Measurements from ENCODE around the gene BRD7.

Gene BRD7

DNA sequence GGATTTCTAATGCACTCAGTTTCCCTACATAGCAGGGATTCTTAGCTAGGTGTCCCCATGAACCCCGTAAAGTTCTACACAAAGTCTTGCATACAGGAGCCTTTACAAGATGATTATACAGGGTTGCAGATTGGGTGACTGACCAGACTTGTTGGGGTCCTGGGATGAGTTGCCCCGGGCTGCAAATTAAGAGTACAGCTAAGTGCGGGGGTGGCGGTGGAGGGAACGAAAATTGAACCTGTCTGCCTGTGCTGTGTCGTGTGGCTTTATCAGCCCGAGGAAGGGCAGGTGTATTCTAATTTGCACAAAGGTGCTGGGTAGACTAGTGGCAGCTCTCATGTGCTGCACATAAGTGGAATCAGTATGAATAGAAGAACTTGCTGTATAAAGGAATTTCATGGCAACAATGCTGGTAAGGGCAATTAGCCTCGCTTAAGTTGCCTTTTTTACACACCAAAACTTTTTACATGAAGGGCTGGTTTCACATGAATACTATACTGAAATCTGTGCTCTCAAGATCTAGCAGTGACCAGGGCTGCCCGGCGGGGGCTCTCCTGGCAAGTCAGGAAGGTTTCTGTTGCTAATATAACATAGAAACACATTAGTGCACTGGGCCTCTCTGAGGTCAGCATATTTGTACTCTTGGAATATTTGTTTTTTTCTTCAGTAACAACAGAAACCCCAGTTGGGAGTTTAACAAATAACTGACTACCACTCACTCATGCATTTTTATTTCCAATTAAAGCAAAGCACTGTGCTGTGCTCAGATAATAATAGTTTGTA, 51.7 kb downstream of the BRD7 start:
- no peak for DNase-seq

DNA sequence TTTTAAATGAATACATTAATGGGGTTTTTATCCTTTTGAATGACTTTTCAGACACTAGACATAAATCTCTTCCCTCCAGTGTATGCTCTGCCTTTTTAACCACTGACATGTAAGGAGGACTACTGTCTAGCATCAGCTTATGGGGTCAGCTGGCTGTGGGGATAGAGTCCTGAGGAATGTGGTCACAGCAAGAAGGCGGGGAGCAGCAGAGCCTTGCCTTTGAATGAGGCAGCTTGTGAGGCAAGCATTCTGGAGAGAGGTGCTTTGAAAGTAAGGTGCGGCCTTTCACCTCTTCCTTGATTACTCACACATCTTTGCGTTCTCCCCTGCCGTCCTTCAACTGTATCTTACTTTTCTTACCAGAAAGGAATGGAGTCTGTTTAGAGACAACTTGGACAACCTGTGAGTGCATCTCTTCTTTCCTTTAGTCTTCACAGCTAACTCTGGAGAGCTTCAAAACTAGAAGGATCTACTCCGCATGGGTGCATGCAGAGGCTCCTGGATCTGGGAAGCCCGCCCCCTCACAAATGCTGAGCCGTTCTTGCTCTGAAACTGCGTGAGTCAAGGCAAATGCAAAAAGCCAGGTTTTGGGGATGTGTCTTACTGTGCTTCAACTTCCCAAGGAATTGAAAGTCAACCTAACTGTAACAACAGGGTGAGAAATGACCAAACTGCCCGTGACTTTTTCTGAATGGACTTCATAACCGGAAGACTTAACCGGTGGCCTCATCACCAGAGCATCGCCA, 52.5 kb downstream of the BRD7 start:
- no peak for DNase-seq

DNA sequence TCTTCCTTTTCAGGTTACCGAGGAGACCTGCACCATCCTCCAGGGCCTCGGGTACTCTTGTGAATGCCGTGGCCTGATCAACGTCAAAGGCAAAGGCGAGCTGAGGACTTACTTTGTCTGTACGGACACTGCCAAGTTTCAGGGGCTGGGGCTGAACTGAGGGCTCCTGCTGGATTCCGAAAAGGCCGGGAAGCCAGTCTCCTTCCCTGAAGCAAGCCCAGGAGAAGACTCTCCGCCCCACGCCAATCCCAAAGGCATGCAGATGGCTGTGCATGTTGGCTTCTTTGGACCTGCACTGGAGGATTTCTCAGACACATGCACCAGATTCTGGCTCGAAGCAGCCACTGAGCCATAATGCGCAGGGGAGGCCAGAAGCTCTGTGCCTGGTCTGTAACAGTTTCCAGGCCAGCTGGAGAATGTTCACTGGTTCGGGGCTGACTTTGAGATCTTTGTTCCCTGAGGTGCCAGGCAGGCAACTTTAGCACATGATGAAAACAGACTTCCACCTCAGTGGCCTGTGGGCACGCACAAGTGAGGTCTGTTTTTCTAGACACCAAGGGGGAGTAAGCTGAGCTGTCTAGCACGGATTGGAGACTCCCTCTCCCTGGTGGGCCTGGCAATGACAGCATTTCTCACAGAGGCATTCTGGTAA, 53.3 kb downstream of the BRD7 start:
- no peak for DNase-seq

DNA sequence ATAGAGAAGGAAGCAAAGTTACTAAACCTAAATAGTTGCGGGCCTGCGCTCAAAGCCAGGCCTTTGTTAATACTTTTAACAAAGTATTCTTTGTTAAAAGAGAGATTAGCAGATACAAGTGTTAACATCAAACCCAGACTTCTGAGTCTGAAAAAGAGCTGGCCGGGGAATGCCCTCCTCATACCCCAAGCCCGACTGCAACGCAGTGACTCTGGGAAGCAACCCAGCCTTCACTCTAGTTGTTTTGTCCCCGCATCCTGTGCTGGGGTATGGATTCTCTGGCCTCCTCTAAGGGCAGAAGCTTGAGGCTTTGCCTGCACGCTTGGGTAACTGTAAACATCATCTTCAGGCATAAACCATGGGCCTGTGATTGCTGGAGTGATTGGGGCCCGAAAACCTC, 54.1 kb downstream of the BRD7 start:
- no peak for DNase-seq

DNA sequence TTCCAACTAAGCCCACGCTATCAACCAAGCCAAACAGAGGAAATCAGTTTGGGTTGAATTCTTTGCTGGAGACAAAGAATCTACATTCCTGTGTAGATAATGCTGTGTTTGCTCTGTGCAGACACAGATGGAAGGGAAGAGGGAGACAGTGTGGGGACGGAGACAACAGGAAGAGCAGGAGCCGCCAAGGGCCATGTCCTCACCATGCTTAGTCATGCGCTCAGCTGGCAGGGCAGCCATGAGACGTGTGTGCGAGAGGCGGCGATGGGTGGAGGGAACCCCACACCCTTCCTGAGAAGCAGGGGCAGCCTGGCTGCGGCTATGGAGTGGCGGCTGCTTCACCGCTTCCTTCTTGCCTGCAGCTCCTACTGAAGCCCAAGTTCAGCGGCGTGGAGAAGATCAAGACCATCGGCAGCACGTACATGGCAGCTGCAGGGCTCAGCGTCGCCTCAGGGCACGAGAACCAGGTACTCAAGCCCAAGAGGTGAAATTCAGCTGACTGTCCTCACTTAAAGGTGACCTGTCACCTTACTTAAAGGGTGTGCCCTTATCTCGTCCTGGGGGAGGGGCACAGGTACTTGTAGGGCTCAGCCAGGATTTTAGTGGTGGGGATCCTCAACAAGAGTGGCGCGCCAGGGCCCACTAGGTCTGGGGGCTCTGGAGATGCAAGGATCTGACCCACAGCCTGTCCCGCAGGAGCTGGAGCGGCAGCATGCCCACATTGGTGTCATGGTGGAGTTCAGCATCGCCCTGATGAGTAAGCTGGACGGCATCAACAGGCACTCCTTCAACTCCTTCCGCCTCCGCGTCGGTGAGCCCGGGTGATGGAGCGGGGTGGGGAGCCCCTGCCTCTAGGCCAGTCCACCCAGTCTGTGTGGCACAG, 55.0 kb downstream of the BRD7 start:
- peak; percentile 76 for DNase-seq

DNA sequence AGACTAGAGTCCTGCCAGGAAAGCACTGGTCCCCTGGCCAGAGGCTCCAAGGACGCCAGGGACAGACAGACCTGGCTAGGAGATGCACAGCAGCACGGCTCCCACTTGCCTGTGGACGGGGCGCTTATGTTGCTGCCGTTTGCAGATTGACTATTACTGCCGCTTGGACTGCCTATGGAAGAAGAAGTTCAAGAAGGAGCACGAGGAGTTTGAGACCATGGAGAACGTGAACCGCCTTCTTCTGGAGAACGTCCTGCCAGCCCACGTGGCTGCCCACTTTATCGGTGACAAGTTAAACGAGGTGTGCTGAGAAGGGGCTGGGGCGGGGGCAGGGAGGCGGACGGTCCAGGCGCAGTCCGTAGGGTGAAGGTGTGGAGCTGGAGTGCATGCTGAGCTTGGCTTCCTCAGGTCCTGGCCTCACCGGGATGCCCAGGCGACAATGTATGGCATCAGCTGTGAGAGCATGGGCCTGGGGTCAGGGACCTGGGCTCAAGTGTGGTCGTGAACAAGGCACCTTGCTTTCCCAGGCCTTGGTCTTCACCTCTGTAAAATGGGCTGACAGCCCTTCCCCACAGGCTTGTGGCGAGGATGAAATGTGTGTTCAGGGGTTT, 56.8 kb downstream of the BRD7 start:
- DNase-seq = no peak

DNA sequence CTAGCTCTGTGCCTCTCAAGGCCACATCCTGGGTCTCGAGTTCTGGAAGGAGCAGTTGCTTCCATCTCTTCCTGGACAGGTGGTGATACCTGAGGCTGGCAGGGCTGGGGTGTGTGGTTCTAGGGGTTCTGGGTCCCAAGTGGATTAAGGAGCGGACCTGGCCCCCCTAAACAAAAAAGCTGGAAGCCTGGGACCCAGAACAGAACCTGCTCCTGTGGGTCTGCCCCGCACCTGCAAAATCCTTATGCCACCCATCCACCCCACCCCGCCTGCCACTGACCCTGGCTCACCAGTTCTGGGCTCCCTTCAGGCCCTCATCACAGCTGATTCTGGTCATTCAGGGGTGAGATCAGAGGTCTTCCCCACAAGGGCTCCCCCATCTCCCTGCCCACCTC, 57.7 kb downstream of the BRD7 start:
- DNase-seq = no peak

DNA sequence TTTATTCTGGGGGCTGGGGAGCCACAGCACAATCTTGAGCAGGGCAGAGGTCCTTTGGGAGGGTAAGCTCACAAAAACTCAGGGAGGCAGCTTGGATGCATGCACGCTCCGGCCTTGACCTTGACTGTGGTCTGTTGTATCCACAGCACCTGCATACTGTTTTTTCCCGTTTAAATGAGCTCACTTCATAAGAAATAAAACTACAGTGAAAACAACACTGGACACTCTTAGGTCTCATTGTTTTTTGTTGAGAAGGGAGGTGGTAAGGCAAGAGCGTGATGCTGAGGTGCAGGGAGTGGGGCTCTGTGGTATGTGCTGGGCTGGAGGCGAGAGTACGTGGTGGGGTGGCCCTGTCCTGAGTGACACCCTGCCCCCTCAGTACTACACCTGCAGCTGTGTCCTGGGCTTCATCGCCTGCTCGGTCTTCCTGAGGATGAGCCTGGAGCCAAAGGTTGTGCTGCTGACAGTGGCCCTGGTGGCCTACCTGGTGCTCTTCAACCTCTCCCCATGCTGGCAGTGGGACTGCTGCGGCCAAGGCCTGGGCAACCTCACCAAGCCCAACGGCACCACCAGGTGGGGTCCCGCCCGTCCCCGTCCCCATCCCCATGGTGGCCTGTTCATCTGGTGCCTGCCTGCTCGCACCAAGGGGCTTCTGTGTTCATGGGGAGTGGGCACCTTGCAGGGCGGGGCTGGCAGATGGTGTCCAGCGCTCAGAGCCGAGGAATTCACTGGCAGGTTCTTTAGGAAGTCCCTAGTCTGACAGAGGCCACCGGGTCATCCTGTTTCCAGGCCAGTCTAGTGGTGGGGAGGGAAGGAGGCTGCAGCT, 58.3 kb downstream of the BRD7 start:
- no peak for DNase-seq

DNA sequence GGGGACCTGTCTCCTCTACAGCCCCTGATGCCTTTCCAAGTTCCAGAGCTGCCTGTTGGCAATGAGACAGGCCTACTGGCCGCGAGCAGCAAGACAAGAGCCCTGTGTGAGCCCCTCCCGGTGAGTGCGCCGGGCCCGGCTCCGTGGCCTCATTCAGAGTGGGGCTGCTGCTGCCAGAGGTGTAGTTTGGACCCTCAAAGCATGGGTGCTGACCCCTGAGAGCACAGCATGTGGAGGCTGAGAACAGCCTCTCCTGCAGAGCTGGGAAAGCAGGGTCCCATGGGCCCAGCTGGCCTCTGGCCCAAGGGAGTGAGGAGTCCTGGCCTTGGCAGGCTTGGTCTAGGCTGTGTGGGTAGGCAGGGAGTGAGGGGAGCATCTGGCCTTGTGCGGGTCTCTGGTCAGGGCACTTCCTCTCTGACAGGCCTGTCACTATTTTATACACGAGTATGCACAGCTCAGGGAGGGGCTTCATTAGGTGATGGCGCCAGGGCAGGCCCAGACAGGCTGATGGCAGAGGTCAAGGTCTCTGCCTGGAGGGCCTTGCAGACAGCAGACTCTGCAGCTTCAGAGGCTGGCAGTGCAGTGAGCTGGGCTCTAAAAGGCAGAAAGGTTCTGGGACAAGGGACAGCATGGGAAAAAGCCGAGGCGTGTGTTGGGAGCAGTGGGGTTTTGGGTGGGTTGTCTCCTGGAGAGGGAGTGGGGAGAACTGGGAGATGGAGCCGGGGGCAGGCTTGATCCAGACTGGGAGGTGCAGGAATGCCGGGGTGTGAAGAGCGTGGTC, 59.1 kb downstream of the BRD7 start:
- DNase-seq = no peak

DNA sequence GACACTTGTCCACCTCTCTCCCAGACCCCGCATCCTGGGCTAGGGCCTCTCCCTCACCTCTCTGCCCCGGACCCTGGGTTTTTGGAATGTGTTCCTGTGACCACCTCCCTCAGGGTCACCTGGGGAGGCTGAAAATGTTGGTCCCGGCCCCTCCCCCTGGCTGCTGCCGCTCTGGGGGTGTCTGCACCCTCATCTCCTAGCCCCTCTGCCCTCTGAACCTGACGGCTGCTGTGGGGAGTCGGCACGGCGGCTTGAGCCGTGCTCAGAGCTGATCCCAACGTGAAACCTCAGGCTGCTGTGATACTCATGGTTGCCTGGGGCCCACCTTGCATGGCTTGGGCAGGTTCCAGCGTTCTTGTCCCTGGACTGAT, 59.6 kb downstream of the BRD7 start:
- DNase-seq = no peak

DNA sequence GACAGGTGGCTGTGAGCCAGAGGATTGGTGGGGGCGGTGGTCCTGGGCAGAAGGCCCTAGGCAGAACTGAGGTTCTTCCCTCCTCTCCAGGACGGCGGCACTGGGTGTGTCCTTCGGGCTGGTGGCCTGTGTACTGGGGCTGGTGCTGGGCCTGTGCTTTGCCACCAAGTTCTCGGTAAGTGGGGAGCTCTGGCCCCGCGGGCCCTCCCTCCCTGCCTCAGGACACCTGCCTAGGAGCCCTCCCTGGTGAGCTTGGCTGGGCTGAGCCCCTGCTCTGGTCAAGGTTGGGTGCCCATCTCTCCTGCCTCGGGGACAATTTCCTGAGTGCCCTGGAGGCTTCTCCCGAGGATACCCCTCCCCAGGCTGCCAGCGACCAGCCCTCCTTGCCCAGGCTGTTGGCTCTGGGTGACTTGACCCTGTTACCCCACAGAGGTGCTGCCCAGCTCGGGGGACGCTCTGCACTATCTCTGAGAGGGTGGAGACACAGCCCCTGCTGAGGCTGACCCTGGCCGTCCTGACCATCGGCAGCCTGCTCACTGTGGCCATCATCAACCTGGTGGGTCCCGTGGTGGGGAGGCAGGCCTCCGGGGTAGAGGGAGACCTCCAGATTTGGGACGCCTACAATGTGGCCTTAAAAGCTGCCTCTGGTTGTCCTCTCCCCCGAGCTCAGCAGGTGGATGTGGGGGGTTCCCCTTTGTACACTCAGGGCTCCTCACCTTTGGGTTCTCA, 60.4 kb downstream of the BRD7 start:
- no peak for DNase-seq

DNA sequence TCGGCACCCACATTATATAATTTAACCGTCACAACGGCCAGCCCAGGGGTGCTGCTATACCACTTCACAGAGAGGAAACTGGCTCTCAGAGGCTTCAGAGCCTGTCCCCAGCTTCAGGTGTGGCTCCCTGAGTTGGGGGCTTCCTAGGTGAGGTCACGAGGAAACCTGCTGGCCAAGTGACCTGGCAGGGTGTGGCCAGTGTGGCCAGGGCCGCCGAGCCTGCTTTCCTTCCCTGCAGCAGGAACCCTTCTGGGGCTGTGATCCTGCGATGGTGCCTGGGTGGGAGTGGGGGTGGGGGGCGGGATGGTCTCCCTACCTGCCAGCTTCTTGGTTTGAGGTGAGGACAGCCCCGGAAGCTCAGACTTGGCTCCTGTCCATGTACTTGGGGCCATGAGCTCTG, 62.5 kb downstream of the BRD7 start:
- DNase-seq = no peak

DNA sequence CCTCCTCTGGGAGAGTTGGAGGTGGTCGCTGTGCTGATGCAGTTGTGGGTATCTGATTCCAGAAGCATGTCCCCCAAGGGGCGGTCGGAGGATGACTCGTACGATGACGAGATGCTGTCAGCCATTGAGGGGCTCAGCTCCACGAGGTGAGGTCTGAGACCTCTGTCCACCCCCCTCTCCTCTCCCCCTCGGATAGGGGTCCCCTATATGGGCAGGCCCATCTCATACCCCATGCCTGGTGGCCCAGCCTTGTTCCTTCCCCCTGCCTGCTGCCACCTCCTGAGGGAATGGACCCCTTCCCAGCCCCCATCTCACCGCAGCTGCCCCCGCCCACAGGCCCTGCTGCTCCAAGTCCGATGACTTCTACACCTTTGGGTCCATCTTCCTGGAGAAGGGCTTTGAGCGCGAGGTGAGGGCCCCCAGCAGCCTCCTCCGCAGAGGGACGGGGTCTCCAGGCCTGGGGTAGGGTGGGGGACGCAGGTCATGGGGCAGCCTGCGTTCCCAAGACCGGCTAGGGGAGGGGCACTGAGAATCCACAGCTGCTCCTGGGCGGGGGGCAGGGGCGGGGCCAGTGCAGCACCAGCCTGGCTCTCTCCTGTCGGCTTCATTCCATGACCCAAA, 63.2 kb downstream of the BRD7 start:
- DNase-seq = no peak

DNA sequence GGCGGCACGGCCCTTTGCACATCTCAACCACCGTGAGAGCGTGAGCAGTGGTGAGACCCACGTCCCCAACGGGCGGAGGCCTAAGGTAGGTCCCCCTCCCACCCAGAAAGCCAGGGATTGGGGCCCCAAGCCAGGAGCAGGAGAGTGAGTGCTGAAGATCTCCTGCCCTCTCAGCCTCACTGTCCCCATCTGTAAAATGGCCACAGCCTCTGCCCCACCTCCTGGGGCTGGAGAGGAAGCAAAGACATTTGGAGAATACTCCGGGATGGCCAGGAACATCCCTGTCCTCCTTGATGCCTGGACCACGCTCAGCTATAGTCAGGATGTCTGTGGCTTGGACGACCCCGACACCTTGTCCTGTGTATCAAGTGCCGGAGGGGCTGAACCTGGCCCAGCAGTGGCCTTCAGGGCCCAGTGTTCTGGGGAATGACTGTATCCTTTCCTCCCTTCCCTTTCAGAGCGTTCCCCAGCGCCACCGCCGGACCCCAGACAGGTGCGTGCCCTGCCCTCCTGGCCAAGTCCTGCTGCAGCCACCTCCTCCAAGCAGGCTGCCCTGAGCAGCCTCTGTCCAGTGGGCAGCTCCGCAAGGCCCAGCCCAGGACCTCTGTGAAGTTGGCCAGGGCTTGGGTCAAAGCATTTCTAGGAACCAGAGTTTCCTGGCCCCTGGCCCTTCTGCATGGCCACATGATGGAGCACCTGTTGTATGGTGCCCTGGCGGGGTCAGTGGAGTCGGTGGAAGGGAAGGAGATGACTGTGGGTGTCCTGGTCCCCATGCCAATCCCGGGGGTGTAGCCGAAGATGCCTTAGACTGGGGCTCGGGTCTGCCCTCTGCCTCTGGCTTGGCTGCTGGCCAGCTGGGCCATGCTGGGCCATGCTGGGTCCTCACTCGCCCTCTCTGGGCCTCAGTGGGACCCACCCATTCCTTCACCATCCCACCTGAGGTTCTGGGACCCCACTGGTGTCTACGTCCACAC, 64.0 kb downstream of the BRD7 start:
- DNase-seq = no peak

DNA sequence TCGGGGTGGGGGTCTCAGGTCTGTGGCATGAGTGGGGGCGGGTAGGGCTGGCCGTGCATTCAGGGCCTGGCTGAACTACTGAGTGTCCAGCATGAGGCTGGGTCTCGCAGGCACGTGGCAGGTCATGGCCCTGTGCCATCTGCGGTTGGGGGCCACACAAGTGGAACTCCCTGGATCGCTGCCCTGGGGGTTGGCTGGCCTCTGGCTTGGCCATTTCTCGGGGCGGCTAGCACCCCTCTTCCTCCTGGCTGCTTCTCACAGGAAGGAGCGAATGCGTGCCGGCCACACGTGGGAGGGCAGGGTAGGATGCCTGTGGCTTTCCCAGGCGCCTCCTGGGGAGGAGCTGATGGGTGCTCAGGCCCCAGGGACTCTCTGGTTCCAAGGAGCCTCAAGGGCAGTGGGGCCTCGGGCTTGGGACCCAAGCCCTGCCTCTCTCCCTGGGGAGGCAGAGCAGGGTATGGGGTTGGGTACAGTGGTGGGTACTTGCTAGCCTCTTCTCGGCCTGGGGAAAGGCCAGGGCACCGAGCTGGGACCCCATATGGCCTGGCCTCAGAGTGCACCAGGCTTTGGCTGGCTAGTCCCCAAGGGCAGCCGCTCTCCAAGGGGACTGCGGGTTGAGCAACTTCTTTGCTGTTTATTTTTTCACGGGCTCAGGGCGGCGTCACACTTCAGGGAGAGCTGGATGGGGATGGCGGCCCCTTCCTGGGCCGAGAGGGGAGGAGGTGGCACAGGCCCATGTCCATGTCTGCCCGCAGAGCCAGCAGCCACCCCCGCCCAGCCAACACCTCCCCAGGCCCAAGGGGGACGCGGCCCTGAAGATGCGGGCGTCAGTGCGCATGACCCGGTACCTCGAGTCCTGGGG, 65.0 kb downstream of the BRD7 start:
- DNase-seq = peak; percentile 49

DNA sequence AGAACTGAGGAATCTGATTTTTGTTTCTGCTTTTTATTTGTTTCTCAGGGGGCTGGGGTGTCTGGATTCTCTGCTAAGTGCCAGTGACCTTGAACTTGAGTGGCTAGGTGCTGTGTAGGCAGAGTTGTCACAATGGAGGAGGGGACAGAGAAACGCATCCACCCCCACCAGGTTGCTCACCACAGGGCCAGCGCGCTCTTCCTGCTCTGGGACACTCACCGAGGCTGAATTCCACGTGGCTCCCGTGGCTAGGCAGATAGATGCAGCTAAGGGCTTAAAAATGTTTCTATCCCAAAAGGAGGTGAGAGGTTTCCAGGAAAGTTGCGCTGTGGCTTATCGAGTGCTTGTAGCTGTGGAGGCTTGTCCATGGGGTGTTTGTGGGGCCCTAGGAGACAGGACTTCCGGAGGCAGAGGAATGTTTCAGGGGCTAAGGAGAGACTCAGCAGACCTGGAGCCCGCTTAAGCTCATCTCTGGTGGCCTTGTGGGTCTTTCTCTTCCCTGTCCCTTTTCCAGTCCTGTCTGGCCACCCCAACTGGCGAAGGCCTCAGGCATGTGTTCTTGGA, 65.7 kb downstream of the BRD7 start:
- no peak for DNase-seq

DNA sequence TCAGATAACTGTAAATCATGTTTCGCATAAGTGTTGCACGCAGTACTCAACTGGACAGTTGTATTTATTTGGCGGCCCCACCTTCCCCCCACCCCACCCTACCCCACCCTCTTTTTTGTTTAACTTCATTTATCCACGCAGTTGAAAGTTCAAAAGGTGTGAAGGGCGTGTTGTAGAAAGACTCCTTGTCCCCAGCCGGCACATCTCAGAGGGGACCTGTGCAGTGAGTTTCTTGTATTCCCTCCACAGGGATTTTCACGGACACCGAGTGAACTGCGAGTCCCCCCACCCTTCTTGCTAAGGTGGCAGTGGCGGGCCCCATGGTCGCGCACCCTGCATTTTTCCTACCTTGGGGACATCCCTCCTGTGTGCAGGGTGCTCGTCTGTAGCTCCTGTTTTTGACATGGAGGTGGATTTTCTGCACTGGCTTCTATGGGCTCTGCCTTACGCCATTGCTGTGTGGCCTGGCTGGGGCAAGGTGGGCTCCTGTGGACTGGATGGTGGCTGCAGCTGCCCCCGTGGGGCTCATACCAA, 66.2 kb downstream of the BRD7 start:
- DNase-seq = no peak

All from GF-D8 (cell line).